ENCODE measurements around the gene RPL7A. TPM values are rescaled to one million over a fixed set of nuclear protein-coding genes. Genes with fewer than 3 reads are reported as not detected.

Gene RPL7A
- total and polyA plus RNA-seq, 2 of the 13 experiments (the other 11 are each of a cell fraction or from before 2014, with no cell fraction given) = 2,401 to 2,938 TPM

DNA sequence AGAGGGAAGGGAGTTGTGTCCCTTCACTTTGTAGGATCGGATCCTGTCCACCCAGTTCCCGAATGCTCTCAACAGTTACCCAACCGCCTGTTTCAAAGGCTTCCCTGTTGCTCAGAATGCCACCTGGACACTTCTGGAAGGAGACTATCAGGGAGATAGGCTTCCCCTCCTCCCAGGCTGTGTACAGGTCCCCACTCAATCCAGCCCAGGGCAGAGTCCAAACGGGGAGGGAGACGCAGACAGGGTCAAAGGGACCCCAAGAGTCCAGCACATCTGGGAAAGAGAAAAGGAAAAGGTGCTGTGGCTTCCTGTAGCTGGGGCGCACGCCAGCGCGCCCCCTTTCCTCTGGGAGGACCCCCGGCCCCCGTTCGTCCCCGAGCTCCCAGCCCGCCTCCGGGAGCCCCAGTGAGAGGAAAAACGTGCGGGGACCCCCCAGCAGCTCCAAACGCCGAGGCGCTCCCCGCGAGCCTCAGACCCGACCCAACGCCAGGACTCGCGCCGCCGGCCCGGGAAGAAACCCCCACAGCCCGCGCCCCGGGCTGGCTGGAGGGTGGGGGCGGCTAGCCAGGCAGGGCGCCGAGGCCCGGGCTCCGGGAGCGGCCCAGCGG, 27.2 kb downstream of the RPL7A start (continued):
- TF ChIP-seq THAP11 (CRISPR knock-in tag; IDR thresholded peaks at IDR 0.05) = peak; percentile 35; the same call in 1 of the 2 replicates
- no peak for TF ChIP-seq LBX2 (CRISPR knock-in tag; IDR thresholded peaks at IDR 0.05; ENCODE audit: borderline replicate concordance)
- TF ChIP-seq, protein P1, sequence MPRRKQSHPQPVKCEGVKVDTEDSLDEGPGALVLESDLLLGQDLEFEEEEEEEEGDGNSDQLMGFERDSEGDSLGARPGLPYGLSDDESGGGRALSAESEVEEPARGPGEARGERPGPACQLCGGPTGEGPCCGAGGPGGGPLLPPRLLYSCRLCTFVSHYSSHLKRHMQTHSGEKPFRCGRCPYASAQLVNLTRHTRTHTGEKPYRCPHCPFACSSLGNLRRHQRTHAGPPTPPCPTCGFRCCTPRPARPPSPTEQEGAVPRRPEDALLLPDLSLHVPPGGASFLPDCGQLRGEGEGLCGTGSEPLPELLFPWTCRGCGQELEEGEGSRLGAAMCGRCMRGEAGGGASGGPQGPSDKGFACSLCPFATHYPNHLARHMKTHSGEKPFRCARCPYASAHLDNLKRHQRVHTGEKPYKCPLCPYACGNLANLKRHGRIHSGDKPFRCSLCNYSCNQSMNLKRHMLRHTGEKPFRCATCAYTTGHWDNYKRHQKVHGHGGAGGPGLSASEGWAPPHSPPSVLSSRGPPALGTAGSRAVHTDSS (CRISPR knock-in tag; conservative IDR thresholded peaks at IDR 0.05) = no peak
- no peak for TF ChIP-seq TEAD3 (CRISPR knock-in tag; optimal IDR thresholded peaks at IDR 0.05; ENCODE audit: borderline replicate concordance)
- no peak for TF ChIP-seq ZNF101 (CRISPR knock-in tag; IDR thresholded peaks at IDR 0.05; ENCODE audit: borderline replicate concordance, low read depth)
- TF ChIP-seq, protein P2, sequence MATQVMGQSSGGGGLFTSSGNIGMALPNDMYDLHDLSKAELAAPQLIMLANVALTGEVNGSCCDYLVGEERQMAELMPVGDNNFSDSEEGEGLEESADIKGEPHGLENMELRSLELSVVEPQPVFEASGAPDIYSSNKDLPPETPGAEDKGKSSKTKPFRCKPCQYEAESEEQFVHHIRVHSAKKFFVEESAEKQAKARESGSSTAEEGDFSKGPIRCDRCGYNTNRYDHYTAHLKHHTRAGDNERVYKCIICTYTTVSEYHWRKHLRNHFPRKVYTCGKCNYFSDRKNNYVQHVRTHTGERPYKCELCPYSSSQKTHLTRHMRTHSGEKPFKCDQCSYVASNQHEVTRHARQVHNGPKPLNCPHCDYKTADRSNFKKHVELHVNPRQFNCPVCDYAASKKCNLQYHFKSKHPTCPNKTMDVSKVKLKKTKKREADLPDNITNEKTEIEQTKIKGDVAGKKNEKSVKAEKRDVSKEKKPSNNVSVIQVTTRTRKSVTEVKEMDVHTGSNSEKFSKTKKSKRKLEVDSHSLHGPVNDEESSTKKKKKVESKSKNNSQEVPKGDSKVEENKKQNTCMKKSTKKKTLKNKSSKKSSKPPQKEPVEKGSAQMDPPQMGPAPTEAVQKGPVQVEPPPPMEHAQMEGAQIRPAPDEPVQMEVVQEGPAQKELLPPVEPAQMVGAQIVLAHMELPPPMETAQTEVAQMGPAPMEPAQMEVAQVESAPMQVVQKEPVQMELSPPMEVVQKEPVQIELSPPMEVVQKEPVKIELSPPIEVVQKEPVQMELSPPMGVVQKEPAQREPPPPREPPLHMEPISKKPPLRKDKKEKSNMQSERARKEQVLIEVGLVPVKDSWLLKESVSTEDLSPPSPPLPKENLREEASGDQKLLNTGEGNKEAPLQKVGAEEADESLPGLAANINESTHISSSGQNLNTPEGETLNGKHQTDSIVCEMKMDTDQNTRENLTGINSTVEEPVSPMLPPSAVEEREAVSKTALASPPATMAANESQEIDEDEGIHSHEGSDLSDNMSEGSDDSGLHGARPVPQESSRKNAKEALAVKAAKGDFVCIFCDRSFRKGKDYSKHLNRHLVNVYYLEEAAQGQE (IDR thresholded peaks at IDR 0.05; ENCODE audit: borderline replicate concordance in 1 of 2, low read depth in 1 of 2, low read length in 2 of 2) = 0 out of 4 replicates have a peak, but pooled peaks of 1 of the 2 experiments have one; percentile 30
- TF ChIP-seq PRDM10 (CRISPR knock-in tag; IDR thresholded peaks at IDR 0.05; ENCODE audit: low read depth) = no peak
- no peak for TF ChIP-seq ATF6 (CRISPR knock-in tag; conservative IDR thresholded peaks at IDR 0.05)
- peak; percentile 23; the same call in 1 of the 2 replicates for TF ChIP-seq ZNF143 (CRISPR knock-in tag; IDR thresholded peaks at IDR 0.05)
- TF ChIP-seq POLR2AphosphoS5 (IDR thresholded peaks at IDR 0.05; ENCODE audit: low read depth, low read length) = peak; percentile 69
- no peak; the same call in 1 of the 2 replicates for TF ChIP-seq ZNF3 (CRISPR knock-in tag; IDR thresholded peaks at IDR 0.05)
- no peak; the same call in 1 of the 2 replicates for TF ChIP-seq ZNF503 (CRISPR knock-in tag; IDR thresholded peaks at IDR 0.05)
- TF ChIP-seq ZNF24 (IDR thresholded peaks at IDR 0.05) = no peak
- TF ChIP-seq ZEB1 (IDR thresholded peaks at IDR 0.05; ENCODE audit: insufficient replicate concordance, low read depth) = peak; percentile 45
- TF ChIP-seq MYC (CRISPR knock-in tag; IDR thresholded peaks at IDR 0.05; ENCODE audit: borderline replicate concordance) = peak; percentile 52; the same call in 1 of the 2 replicates

All from HepG2 (cell line).